ENCODE results near the gene PDRG1.

DNA sequence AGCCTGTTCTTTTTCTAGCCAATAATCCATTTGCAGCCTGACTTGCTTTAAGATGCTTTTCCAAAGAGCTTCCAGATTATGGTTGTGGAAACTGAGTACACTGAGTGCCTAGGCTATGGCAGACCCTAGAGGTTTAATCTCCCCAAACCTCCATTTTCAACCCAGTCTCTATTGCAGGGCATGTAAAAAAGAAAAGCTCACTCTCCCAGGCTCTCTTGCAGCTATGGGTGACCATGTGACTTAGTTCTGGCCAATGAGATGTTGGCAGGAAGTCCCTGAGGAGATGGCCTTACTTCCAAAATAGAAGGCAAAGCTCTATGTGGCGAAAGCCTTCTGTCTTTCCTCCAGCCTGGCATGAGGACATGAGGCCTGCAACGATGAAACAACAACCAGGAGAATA lies 3.8 kb downstream of the PDRG1 start:
- TF ChIP-seq, protein P1, sequence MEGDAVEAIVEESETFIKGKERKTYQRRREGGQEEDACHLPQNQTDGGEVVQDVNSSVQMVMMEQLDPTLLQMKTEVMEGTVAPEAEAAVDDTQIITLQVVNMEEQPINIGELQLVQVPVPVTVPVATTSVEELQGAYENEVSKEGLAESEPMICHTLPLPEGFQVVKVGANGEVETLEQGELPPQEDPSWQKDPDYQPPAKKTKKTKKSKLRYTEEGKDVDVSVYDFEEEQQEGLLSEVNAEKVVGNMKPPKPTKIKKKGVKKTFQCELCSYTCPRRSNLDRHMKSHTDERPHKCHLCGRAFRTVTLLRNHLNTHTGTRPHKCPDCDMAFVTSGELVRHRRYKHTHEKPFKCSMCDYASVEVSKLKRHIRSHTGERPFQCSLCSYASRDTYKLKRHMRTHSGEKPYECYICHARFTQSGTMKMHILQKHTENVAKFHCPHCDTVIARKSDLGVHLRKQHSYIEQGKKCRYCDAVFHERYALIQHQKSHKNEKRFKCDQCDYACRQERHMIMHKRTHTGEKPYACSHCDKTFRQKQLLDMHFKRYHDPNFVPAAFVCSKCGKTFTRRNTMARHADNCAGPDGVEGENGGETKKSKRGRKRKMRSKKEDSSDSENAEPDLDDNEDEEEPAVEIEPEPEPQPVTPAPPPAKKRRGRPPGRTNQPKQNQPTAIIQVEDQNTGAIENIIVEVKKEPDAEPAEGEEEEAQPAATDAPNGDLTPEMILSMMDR (IDR thresholded peaks at IDR 0.05; ENCODE audit: low read depth, low read length), result no peak
- TF ChIP-seq POLR2A (IDR thresholded peaks at IDR 0.05; ENCODE audit: extremely low read depth, insufficient read length) (no peak), MYC (IDR thresholded peaks at IDR 0.05; ENCODE audit: low read depth, low read length) (no peak)
- TF ChIP-seq, protein P2, sequence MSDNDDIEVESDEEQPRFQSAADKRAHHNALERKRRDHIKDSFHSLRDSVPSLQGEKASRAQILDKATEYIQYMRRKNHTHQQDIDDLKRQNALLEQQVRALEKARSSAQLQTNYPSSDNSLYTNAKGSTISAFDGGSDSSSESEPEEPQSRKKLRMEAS (IDR thresholded peaks at IDR 0.05; ENCODE audit: low read depth, low read length), result no peak
